Measurements from ENCODE around the gene SYNE1.

SYNE1 gene

GRCh38 chr6:152401978-152402377, 235.2 kb downstream of the SYNE1 start:
- Mint-ChIP-seq H3K4me1 (peaks cover 5% of the 10 kb centered on the region), H3K9me3 (no peaks in the 10 kb centered on the region), H3K4me3 (no peak overlapping the region), H3K27ac (peak overlapping the region; percentile 17 to 98 (median 96)), H3K36me3 (ENCODE audit: low read depth) (no peaks in the 10 kb centered on the region), H3K27me3 (ENCODE audit: low read depth) (no peaks in the 10 kb centered on the region)
- TF ChIP-seq CTCF (IDR thresholded peaks at IDR 0.05; ENCODE audit: unreplicated experiment in 3 of 3), result no peak

GRCh38 chr6:152399399-152399798, 237.8 kb downstream of the SYNE1 start:
- Mint-ChIP-seq H3K9me3 (no peaks in the 10 kb centered on the region), H3K36me3 (ENCODE audit: low read depth) (no peaks in the 10 kb centered on the region), H3K4me3 (no peak overlapping the region), H3K4me1 (peaks cover 5% of the 10 kb centered on the region), H3K27ac (peak overlapping the region in 1 of 3 experiments; percentile 8), H3K27me3 (ENCODE audit: low read depth) (no peaks in the 10 kb centered on the region)
- no peak for TF ChIP-seq CTCF (IDR thresholded peaks at IDR 0.05; ENCODE audit: unreplicated experiment in 3 of 3)

- H3K27ac Mint-ChIP-seq, result no peak overlapping the region
- H3K4me3 Mint-ChIP-seq, result no peak overlapping the region
- peaks cover 5% of the 10 kb centered on the region for H3K4me1 Mint-ChIP-seq
- H3K36me3 Mint-ChIP-seq (ENCODE audit: low read depth), result no peaks in the 10 kb centered on the region
- H3K9me3 Mint-ChIP-seq, result no peaks in the 10 kb centered on the region
- H3K27me3 Mint-ChIP-seq (ENCODE audit: low read depth), result no peaks in the 10 kb centered on the region
- no peak for TF ChIP-seq CTCF (IDR thresholded peaks at IDR 0.05; ENCODE audit: unreplicated experiment in 3 of 3)
These were observed 238.2 kb downstream of the SYNE1 start for GRCh38 chr6:152398993-152399392.

- Mint-ChIP-seq H3K27me3 (ENCODE audit: low read depth) (no peaks in the 10 kb centered on the region), H3K36me3 (ENCODE audit: low read depth) (no peaks in the 10 kb centered on the region), H3K4me1 (peaks cover 5% of the 10 kb centered on the region), H3K27ac (peak overlapping the region in 2 of 3 experiments; percentile 29 to 43), H3K9me3 (no peaks in the 10 kb centered on the region), H3K4me3 (no peak overlapping the region)
- TF ChIP-seq CTCF (IDR thresholded peaks at IDR 0.05; ENCODE audit: unreplicated experiment in 3 of 3), result no peak
These were observed 238.8 kb downstream of the SYNE1 start for GRCh38 chr6:152398316-152398715.

- Mint-ChIP-seq H3K36me3 (ENCODE audit: low read depth) (no peaks in the 10 kb centered on the region), H3K9me3 (no peaks in the 10 kb centered on the region), H3K27me3 (ENCODE audit: low read depth) (peaks cover 3% of the 10 kb centered on the region), H3K4me1 (peaks cover 6% of the 10 kb centered on the region), H3K27ac (no peak overlapping the region), H3K4me3 (no peak overlapping the region)
- TF ChIP-seq CTCF (IDR thresholded peaks at IDR 0.05; ENCODE audit: unreplicated experiment in 3 of 3), result no peak
These were observed 242.9 kb downstream of the SYNE1 start for GRCh38 chr6:152394303-152394702.

GRCh38 chr6:152391179-152391880, 245.8 kb downstream of the SYNE1 start:
- H3K27me3 Mint-ChIP-seq (ENCODE audit: low read depth), result peaks cover 3% of the 10 kb centered on the region
- TF ChIP-seq CTCF (IDR thresholded peaks at IDR 0.05; ENCODE audit: unreplicated experiment in 3 of 3), result no peak
- H3K27ac Mint-ChIP-seq, result peak overlapping the region; percentile 26 to 72 (median 60)
- H3K4me3 Mint-ChIP-seq, result peak overlapping the region; percentile 46 to 62 (median 59)
- no peaks in the 10 kb centered on the region for H3K36me3 Mint-ChIP-seq (ENCODE audit: low read depth)
- H3K4me1 Mint-ChIP-seq, result peaks cover 6% of the 10 kb centered on the region
- no peaks in the 10 kb centered on the region for H3K9me3 Mint-ChIP-seq
